Measurements from ENCODE around the gene CHMP2B. TPM values are rescaled to one million over a fixed set of nuclear protein-coding genes. Genes with fewer than 3 reads are reported as not detected.

Gene CHMP2B
- total RNA-seq, 2 donors from 2014 or later, result 29.2 to 36.4 TPM

GRCh38 chr3:87260270-87260669 lies 33.2 kb downstream of the CHMP2B start:
- TF ChIP-seq CTCF (IDR thresholded peaks at IDR 0.05), result peak; percentile 48
- H3K4me3 ChIP-seq, result no peak overlapping the region
- H3K27ac ChIP-seq, result no peak overlapping the region
- no peaks in the 10 kb centered on the region for H3K9me3 ChIP-seq
- H3K4me1 ChIP-seq (ENCODE audit: control insufficient read depth in 1 of 2, low read depth in 2 of 2), result no peaks in the 10 kb centered on the region
- H3K36me3 ChIP-seq, result no peaks in the 10 kb centered on the region
- ATAC-seq (ENCODE audit: insufficient number of reproducible peaks, low FRiP score, low read depth) (no peak), DNase-seq (ENCODE audit: low spot score) (no peak)
- H3K27me3 ChIP-seq (replicated peaks; ENCODE audit: insufficient read depth), result no peaks in the 10 kb centered on the region

- Histone ChIP-seq H3K4me3 (no peak overlapping the region), H3K27ac (no peak overlapping the region), H3K27me3 (replicated peaks; ENCODE audit: insufficient read depth) (no peaks in the 10 kb centered on the region), H3K4me1 (ENCODE audit: control insufficient read depth in 1 of 2, low read depth in 2 of 2) (no peaks in the 10 kb centered on the region), H3K36me3 (no peaks in the 10 kb centered on the region), H3K9me3 (no peaks in the 10 kb centered on the region)
- ATAC-seq (ENCODE audit: insufficient number of reproducible peaks, low FRiP score, low read depth) (no peak), DNase-seq (ENCODE audit: low spot score) (no peak)
- TF ChIP-seq CTCF (IDR thresholded peaks at IDR 0.05), result no peak
These were observed 34.8 kb downstream of the CHMP2B start for GRCh38 chr3:87261925-87262324.

GRCh38 chr3:87267953-87268645 lies 41.0 kb downstream of the CHMP2B start:
- DNase-seq (ENCODE audit: low spot score) (no peak), ATAC-seq (ENCODE audit: insufficient number of reproducible peaks, low FRiP score, low read depth) (no peak)
- Histone ChIP-seq H3K27ac (no peak overlapping the region), H3K9me3 (no peaks in the 10 kb centered on the region), H3K4me3 (no peak overlapping the region), H3K36me3 (no peaks in the 10 kb centered on the region), H3K4me1 (ENCODE audit: control insufficient read depth in 1 of 2, low read depth in 2 of 2) (no peaks in the 10 kb centered on the region), H3K27me3 (replicated peaks; ENCODE audit: insufficient read depth) (no peaks in the 10 kb centered on the region)
- no peak for TF ChIP-seq CTCF (IDR thresholded peaks at IDR 0.05)

GRCh38 chr3:87268646-87269211 lies 41.6 kb downstream of the CHMP2B start:
- H3K27ac ChIP-seq, result no peak overlapping the region
- H3K4me3 ChIP-seq, result no peak overlapping the region
- TF ChIP-seq CTCF (IDR thresholded peaks at IDR 0.05), result no peak
- no peaks in the 10 kb centered on the region for H3K4me1 ChIP-seq (ENCODE audit: control insufficient read depth in 1 of 2, low read depth in 2 of 2)
- no peak for DNase-seq (ENCODE audit: low spot score)
- H3K27me3 ChIP-seq (replicated peaks; ENCODE audit: insufficient read depth), result no peaks in the 10 kb centered on the region
- no peaks in the 10 kb centered on the region for H3K36me3 ChIP-seq
- ATAC-seq (ENCODE audit: insufficient number of reproducible peaks, low FRiP score, low read depth), result no peak
- H3K9me3 ChIP-seq, result no peaks in the 10 kb centered on the region

GRCh38 chr3:87269723-87270122 lies 42.6 kb downstream of the CHMP2B start:
- H3K27ac ChIP-seq, result no peak overlapping the region
- H3K4me1 ChIP-seq (ENCODE audit: control insufficient read depth in 1 of 2, low read depth in 2 of 2), result no peaks in the 10 kb centered on the region
- no peak for TF ChIP-seq CTCF (IDR thresholded peaks at IDR 0.05)
- H3K36me3 ChIP-seq, result no peaks in the 10 kb centered on the region
- DNase-seq (ENCODE audit: low spot score) (no peak), ATAC-seq (ENCODE audit: insufficient number of reproducible peaks, low FRiP score, low read depth) (no peak)
- H3K27me3 ChIP-seq (replicated peaks; ENCODE audit: insufficient read depth), result no peaks in the 10 kb centered on the region
- no peaks in the 10 kb centered on the region for H3K9me3 ChIP-seq
- no peak overlapping the region for H3K4me3 ChIP-seq

Data from thoracic aorta (tissue), 2 donors.